HuH-7.5 (cell line): ENCODE measurements around the gene C1orf115.
A peak's percentile ranks its signal among the peaks of the same experiment; 100 is the strongest.
"Not testable (repeated sequence)": the region's sequence is repeated elsewhere in the genome, so short reads cannot be mapped to it uniquely, and the experiment has no call there.

ENCODE experiments used
- DNase-seq: peaks from one replicate; pipeline ENCODE4 v3.0.0; 2011; ENCODE audit warnings: low spot score

Gene C1orf115, protein sequence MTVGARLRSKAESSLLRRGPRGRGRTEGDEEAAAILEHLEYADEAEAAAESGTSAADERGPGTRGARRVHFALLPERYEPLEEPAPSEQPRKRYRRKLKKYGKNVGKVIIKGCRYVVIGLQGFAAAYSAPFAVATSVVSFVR

GRCh38 chr1:220690140-220691052 lies at the start of gene C1orf115:
TSS of gene C1orf115 (plus strand) at chr1:220690363. CDS start at chr1:220690403, 40 bp downstream.
- peak; percentile 89 for DNase-seq

GRCh38 chr1:220642285-220642684 lies 47.9 kb upstream of the C1orf115 start:
- no peak for DNase-seq

DNA sequence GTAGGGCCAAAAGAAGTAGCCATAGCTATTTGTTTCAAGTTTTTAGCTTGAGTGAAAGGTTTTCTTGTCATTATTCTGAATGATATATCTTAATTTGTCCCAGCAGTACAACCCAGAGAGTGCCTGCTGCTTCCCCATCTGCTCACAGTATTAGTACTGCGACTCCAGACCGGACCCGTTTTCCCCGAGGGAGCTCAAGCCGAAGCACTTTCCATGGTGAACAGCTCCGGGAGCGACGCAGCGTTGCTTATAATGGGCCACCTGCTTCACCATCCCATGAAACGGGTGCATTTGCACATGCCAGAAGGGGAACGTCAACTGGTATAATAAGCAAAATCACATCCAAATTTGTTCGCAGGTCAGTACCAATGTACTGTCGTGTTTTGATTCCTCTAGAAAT lies 37.2 kb upstream of the C1orf115 start:
- DNase-seq: no peak

- no peak for DNase-seq
Observed at GRCh38 chr1:220655509-220655908, 34.7 kb upstream of the C1orf115 start.

GRCh38 chr1:220655961-220656740 lies 34.0 kb upstream of the C1orf115 start:
- DNase-seq: no peak

DNA sequence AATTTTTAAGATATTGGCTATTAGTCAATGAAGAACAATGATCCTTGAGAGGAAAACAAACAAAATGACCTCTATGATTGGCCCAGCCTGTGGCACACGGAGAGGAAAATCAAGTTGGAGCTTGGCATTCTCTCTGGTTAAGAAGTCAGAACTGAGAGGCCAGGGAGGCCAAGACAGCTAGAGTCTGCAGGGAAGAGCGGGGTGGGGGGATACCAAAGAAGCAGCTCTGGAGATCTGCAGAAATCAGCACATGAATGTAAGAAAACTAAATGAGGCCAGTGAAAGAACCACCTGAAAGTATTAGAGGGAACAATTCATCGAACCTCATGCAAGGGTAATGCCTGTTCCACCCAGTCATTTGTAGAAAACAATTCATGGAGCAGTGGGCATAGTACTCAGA lies 23.8 kb upstream of the C1orf115 start:
- no peak for DNase-seq

DNA sequence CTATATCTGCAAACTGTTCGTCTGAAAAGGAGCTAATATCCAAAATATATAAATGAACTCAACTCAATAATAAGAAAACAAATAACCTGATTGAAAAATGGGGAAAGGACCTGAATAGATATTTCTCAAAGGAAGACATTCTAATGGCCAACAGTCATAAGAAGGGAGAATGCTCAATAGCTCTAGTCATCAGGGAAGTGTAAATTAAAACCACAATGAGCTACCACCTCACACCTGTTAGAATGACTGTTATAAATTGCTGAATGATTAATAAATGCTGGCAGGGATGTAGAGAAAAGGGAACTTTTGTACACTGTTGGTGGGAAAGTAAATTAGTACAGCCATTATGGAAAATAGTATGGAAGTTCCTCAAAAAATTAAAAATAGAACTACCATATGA lies 21.2 kb upstream of the C1orf115 start:
- no peak for DNase-seq

DNA sequence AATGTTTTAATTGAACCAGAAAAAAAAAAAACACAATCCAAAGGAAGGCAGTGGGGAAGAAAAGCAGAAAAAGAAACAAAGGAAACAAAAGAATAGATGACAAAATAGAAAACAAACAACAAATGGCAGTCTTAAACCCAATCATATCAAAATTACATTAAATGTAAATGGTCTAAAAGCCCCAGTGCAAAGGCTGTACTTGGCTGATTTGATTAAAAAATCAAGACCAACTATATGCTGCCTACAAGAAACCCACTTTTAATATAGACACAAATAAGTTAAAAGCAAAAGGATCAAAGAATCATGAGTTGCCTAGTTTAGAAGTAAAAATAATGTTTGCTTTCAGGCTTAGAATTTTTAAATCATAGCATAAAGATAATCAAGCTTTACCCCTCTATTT lies 19.8 kb upstream of the C1orf115 start:
- no peak for DNase-seq

- DNase-seq: no peak
Observed at GRCh38 chr1:220673921-220674320, 16.2 kb upstream of the C1orf115 start.

DNA sequence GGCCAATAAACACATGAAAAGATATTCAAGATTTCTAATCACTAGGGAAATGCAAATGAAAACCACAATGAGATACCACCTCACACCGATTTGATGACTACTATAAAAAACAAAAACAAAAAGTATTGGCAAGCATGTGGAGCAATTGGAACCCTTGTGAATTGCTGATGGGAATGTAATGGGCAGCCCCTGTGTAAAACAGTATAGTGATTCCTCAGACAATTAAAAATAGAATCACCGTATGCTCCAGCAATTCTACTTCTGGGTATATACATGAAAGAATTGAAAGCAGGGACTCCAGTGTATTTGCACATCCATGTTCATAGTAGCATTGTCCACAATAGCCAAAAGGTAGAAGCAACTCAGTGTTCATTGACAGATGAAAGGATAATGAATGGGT lies 12.9 kb upstream of the C1orf115 start:
- no peak for DNase-seq

GRCh38 chr1:220680085-220680687 lies 10.0 kb upstream of the C1orf115 start:
- DNase-seq: no peak

DNA sequence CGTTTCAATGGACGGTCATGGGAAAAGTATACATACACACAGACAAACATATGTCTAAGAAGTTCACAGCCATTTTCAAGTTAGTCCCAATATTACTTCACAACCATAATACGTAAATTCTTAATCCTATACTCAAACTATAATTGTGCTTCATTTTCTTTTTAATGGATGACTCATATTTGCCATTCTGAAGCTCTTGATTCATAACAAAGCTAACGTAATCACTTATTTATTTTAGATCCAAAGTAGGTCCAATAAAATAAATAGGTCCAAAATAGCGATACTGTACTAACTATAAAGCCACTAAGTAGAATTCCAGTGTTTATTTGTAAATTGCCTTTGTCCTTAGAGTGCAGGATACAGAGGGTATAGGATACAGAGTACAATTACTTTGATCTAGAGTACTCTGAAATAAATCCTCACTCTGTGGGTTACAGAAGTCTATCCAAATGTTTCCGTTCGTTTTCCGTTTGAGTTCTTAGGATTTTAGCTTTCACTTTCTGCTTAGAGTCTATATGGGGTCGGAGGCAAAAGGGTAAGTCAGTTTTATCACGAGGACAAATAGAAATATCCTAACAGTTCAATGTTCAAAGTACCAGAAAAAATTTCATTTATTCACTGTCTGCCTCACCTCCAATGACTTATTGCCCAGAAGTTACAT lies 8.8 kb upstream of the C1orf115 start:
- DNase-seq: no peak

GRCh38 chr1:220682901-220683576 lies 7.1 kb upstream of the C1orf115 start:
- DNase-seq: no peak

DNA sequence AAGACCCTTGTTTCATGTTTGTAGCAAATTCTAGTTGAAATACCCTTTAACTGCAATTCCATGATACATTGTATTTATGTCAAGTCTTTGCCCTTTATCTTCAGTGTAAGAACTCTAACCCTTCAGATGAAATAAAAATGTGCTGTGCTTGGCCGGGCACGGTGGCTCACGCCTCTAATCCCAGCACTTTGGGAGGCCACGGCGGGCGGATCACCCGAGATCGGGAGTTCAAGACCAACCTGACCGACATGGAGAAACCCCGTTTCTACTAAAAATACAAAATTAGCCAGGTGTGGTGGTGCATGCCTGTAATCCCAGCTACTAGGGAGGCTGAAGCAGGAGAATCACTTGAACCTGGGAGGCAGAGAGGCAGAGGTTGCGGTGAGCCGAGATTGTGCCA lies 6.4 kb upstream of the C1orf115 start:
- DNase-seq: not testable (repeated sequence)

DNA sequence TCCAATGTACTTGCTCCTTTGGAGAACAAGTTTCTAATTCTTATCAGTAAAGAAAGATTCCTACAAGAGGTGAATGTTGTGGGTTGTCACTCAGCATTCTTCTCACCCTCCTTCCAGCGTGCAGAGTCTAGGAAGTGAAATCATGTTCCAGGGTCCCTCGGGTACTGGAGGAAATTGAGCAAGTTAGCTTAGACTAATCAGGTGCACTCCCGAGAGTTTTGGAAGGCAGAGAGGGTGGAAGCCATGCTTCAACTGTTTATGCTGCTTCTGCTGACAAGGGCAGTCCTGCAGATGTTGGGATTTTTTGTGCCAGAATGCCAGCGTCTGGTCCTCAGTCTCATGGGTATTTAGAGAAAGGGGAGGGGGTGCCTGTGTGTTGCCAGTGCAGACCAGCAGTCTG lies 5.3 kb upstream of the C1orf115 start:
- no peak for DNase-seq

DNA sequence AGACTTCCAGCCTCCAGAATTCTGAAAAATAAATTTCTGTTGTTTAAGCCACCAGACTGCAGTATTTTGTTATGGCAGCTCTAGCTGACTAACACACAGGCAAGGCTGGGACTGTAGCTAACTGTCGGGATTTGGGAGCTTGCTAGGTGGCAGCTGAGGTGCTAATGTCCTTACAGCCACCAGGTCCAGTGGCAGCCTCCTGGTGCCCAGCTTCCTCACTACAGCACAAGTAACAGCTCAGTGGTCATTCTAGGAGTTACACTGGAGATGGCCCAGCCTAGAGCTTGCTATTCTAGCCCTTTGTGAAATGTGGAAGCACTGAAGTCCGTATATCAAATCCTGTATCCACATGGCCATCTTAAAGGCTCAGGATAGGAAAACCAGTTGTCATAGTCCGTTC lies 4.3 kb upstream of the C1orf115 start:
- DNase-seq: no peak

DNA sequence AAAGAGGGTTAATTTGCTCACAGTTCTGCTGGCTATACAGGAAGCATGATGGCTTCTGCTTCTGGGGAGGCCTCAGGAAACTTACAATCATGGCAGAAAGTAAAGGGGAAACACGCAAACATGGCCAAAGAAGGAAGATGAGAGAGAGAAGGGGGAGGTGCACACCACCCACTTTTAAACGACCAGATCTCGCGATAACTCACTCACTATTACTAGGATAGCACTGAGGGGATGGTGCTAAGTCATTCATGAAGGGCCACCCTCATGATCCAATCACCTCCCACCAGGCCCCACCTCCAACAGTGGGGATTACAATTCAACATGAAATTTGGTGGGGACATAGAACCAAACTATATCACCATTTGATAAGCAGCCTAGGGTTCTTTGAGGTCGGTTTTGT lies 2.4 kb upstream of the C1orf115 start:
- DNase-seq: no peak

DNA sequence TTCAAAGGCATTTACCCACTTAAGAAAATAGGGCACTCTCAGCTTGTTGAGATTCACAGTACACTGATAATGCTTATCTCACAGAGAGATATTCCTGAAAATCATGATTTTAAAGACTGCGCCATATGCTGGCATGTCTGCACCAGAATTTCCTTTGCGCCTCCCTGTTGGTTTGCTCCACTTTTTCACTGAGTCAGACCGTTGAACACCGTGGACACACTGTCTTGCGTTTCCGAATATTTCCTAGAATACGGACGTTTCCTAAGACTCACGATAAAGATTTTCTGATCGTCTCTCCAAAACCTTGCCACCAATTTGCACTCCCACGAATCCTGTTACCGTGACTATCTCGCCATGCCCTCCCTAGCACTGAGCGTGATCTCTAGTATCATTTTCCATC lies 497 bp upstream of the C1orf115 start:
- DNase-seq: no peak

DNA sequence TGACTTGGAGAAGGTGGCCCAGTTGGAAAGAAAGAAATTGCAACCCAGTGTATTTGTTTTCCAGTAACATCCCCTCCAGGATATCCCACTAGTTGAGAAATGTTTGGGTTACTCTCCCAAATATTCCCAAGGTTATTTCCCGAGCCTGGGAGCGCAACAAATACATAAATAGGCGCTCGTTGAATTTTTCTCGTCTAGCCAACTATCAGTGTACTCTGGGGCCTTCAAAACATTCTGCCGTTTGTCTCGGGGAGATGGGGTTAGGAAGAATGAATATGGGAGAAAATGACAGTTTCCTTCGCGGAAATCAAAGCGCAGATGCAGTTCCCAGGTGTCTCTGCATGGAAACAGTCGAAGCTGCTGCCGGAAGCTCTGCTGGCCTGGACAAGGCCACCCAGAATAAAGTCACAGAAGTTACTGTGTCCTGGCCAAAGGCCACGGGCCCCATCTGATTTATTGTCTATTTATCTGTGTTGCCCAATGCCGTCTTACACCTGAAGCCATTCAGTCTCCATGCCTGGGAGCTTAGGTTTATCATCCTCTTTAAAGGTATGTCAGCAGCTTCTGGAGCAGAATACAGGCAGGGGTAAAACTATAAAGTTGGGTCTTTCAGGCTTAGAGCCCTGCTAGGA lies 1.0 kb downstream of the C1orf115 start:
- peak; percentile 61 for DNase-seq

- DNase-seq: no peak
Observed at GRCh38 chr1:220692436-220693228, 2.5 kb downstream of the C1orf115 start.
